ENCODE results near the gene PCDH12.

PCDH12 gene

GRCh38 chr5:141966275-141966962 is 8.4 kb upstream of the PCDH12 start:
- DNase-seq, result no peak

GRCh38 chr5:141965071-141965470 is 7.1 kb upstream of the PCDH12 start:
- no peak for DNase-seq

- no peak for DNase-seq
Observed at GRCh38 chr5:141963701-141964100, 5.7 kb upstream of the PCDH12 start.

GRCh38 chr5:141961466-141961865 is 3.5 kb upstream of the PCDH12 start:
- no peak for DNase-seq

GRCh38 chr5:141960449-141961323 is 2.7 kb upstream of the PCDH12 start:
- DNase-seq, result peak; percentile 69 to 72

- no peak for DNase-seq
Observed at GRCh38 chr5:141960018-141960417, 2.0 kb upstream of the PCDH12 start.

GRCh38 chr5:141958546-141959172 is 657 bp upstream of the PCDH12 start:
- no peak for DNase-seq

GRCh38 chr5:141957367-141957996 is 520 bp downstream of the PCDH12 start:
- DNase-seq, result no peak

- DNase-seq, result no peak
Observed at GRCh38 chr5:141954194-141954593, 3.8 kb downstream of the PCDH12 start.

GRCh38 chr5:141952020-141952419 is 6.0 kb downstream of the PCDH12 start:
- DNase-seq, result no peak

- DNase-seq, result no peak
Observed at GRCh38 chr5:141951332-141951781, 6.6 kb downstream of the PCDH12 start.

GRCh38 chr5:141950207-141951005 is 7.6 kb downstream of the PCDH12 start:
- DNase-seq, result no peak

GRCh38 chr5:141949511-141949910 is 8.5 kb downstream of the PCDH12 start:
- no peak for DNase-seq

- no peak for DNase-seq
Observed at GRCh38 chr5:141948812-141949211, 9.2 kb downstream of the PCDH12 start.

- DNase-seq, result no peak
Observed at GRCh38 chr5:141947316-141947715, 10.7 kb downstream of the PCDH12 start.

GRCh38 chr5:141945511-141946051 is 12.4 kb downstream of the PCDH12 start:
- DNase-seq, result no peak

GRCh38 chr5:141944076-141944475 is 13.9 kb downstream of the PCDH12 start:
- no peak for DNase-seq

- DNase-seq, result no peak
Observed at GRCh38 chr5:141942185-141942857, 15.7 kb downstream of the PCDH12 start.

GRCh38 chr5:141941779-141942178 is 16.2 kb downstream of the PCDH12 start:
- no peak for DNase-seq

- no peak for DNase-seq
Observed at GRCh38 chr5:141941307-141941706, 16.7 kb downstream of the PCDH12 start.

GRCh38 chr5:141940695-141941271 is 17.2 kb downstream of the PCDH12 start:
- no peak for DNase-seq

Data from NCI-H2081 (cell line).